Right lobe of liver (tissue), 4 donors: ENCODE measurements around the gene KYAT1.

Experiments used
- CTCF ChIP-seq, 4 donors: fragments of 200-600 bp in 3 of 4; fragments of 450-650 bp in 1 of 4; IDR thresholded peaks; one replicate each; pipeline versions ENCODE4 v1.5.1 to v1.8.0; 2016 to 2022; ENCODE audit warnings: antibody characterized with exemption in 4 of 4, mild to moderate bottlenecking in 2 of 4
- POLR2A ChIP-seq: fragments of 450-650 bp; IDR thresholded peaks from one replicate; pipeline ENCODE4 v1.6.1; 2017; ENCODE audit warnings: antibody characterized with exemption, mild to moderate bottlenecking
- donor health status: DM: no; HTN: no; CAD: no.
- donor health status: DM: no; HTN: no; CAD: no.
- donor health status: DM: no; HTN: yes; CAD: no.

- TF ChIP-seq CTCF (IDR thresholded peaks at IDR 0.05) = no peak
- no peak for TF ChIP-seq POLR2A
Measured at GRCh38 chr9:128845186-128845931, 36.4 kb downstream of the KYAT1 start.
